T-helper 9 cell (primary cell): ENCODE measurements around the gene TBC1D14.

ENCODE experiments used
- DNase-seq: peaks from one replicate; pipeline ENCODE4 v3.0.0-alpha.2; 2020
- total RNA-seq, 2 donors: gene quantifications; one replicate each; lab custom pipeline; 2026; lab: John Stamatoyannopoulos, UW

The TBC1D14 gene, protein sequence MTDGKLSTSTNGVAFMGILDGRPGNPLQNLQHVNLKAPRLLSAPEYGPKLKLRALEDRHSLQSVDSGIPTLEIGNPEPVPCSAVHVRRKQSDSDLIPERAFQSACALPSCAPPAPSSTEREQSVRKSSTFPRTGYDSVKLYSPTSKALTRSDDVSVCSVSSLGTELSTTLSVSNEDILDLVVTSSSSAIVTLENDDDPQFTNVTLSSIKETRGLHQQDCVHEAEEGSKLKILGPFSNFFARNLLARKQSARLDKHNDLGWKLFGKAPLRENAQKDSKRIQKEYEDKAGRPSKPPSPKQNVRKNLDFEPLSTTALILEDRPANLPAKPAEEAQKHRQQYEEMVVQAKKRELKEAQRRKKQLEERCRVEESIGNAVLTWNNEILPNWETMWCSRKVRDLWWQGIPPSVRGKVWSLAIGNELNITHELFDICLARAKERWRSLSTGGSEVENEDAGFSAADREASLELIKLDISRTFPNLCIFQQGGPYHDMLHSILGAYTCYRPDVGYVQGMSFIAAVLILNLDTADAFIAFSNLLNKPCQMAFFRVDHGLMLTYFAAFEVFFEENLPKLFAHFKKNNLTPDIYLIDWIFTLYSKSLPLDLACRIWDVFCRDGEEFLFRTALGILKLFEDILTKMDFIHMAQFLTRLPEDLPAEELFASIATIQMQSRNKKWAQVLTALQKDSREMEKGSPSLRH
- 73.8 to 239 reads per million in 2 donors for total RNA-seq

DNA sequence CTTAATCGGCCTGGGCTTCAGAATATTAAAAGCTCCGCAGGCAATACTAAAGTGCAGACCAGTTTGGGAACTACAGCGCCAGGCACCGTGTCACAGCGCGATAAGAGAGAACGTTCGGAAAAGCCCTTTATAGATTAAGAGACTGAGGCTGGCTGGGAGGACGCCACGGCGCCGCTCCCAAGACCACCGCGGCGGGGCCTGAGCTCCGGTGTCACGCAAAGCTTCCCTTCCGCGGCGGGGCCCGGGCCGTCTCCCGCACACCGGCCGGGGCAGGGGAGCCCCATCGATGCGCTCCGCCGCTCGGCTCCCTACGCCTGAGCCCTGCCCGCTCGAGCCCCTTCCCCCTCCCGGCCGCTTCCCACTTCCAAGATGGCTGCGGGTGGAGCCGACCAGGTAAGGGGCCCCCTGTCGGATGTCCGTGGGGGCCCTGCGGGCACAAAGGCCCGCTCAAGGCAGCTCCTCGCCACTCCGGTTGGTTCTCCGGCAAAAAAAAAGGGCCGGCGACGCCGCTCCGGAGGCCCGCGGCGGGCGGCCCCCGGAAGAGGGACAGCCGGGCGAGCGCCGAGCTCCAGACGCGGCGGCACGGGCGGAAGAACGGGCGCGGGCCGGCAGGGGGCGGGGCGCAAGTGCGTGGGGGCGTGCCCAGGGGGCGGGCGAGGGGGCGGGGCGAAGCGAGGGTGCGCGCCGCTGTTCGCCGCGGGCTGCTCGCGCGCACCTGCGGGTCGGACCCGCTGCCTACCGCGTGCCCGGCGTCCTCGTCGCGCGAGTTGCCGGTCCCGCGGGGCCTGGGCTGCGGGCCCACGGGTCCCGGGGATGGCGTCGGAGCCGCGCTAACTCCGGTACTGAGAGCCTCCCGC is at the start of gene TBC1D14:
Gene TBC1D14, plus strand, starts transcription at position 714 of the 857 bp plus-strand sequence. CDS start 13,564 bp downstream, outside the sequence.
- DNase-seq = peak; percentile 85

DNA sequence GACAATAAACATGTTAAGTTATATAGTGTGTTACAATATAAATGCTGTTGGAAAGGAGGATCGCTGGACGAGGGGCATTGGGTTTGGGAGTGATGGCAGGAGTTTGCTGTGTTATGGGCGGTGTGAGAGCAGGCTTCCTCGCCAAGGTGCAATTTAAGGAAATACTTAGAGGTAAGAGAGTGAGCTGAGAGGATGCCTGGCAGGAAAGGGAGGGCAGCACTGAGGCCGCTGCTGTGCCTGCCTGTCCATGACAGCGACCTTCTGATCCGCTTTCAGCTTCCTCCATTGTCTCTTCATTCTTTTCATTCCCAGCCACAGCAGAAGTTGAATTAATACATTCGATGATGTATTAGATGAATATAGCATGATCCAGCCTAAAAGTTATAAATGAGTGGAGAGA is 41.2 kb upstream of the TBC1D14 start:
- DNase-seq = no peak

DNA sequence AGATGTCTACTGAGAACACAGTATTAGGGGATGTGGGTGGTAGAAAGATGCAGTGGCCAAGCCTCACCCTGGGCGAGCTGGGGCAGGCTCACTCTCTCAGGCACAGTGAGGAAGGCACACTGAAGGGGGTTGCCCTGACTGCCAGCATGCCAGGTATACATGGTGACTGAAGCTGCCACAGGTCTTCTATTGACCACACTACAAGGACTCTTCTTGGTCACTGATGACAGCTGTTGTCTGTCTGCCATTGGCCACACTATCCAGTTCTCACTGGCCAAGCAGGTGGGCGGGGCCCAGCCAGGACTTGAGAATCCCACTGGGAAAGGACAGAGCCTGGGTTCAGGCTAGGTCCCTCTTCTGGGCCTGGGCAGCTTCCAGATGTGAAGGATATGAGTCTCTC is 39.7 kb upstream of the TBC1D14 start:
- no peak for DNase-seq

DNA sequence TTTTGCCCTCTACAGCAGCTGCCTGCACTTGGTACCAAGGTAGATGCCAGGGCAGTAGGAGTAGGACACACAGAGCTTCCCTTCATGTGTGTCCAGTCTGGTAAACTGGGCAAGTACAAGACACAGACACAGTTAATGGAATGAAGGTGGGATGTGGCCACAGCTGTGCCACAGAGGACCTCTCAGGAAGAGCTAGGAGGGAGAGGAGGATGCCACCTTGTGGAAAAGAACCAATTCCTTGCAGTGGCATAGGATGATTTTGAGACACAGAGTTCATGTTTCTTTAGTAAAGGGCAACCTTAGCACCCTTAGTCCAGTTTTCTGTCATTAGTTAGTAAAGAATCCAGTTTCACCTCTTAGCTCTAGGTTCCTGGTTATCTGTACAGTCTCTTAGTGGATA is 36.3 kb upstream of the TBC1D14 start:
- DNase-seq = no peak

DNA sequence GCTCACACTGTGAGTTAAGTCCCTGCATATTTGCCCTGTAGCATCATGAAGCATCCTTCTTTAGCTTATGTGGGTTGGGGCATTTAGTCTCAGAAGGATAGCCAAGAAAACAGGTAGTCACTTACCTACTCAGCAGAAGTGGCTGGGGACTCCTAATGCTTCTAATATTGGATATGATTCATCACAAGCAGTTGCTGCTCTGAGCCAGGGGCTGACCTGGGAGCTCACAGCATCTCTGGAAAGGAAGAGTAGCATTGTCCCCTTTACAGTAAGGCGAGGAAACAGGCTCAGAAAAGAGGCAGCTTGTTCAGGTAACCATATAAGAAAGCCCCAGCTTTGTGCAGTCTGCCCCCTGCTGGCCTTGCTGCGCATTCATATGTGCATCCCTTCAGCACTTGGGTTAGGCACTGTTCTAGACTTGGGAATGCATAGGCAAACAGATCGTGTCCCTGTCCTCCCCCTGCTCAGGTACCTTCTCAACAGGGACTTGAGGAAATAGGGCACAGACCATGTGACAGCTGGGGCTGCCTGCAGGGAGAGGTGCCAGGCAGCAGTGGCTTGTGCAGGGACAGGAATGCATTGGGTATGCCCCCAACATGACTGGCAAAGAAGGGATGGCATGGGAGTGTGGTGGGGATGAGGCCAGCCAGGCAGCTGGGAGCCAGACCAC is 35.7 kb upstream of the TBC1D14 start:
- DNase-seq = peak; percentile 77

DNA sequence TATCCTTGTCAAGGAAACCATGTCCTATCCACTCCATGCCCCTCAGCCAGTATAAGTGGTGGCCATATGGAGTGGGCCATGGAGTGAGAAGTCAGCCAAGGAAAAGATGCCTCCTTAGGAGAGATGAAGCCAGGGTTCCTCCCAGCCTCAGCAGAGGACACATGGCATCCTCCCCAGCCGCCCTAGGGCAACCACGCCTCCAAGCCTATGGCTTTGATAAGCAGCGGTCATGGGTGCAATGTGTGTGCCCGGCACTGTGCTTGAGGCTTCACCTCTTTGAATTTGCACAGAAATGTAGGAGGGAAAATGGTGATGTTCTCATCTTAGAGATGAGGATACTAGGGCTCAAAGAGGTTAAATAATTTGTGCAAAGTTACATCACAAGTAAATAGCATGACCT is 34.6 kb upstream of the TBC1D14 start:
- no peak for DNase-seq

DNA sequence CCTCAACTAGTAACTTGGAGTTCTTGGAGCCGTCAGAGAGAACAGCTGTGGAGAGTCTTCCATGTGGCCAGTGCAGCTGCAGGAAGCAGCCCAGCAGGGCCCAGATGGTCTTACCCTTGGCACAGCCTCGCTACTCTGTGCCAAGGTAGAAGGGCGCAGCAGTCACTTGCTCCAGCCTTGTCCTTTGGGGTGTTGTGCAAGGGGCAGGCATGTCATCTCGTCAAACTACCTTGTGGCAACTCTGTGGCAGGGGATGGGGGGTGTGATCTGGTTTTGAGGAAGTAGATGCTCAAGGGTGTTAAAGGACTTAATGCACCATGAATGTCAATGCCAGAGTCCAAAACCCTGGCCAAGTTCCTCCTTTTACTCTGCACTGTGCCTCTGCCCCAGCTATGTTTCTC is 34.2 kb upstream of the TBC1D14 start:
- no peak for DNase-seq

DNA sequence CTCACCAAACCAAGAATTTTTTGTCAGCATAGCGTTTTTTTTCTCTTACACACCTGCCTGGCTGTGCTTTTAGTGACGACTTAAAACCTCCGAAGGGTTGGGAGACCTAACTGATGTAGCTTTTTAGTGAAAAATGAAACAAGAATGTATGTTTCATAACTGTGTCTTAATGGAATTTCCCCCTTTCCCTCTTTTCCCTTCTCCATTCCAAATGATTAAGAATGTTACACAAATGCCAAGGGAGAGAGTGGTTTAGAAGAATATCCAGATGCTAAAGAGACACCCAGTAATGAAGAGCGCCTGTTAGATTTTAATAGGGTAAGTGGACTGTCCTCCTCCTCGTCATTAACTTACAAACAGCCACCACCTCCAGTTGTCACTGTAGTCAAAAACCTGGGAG is 33.2 kb upstream of the TBC1D14 start:
- no peak for DNase-seq

DNA sequence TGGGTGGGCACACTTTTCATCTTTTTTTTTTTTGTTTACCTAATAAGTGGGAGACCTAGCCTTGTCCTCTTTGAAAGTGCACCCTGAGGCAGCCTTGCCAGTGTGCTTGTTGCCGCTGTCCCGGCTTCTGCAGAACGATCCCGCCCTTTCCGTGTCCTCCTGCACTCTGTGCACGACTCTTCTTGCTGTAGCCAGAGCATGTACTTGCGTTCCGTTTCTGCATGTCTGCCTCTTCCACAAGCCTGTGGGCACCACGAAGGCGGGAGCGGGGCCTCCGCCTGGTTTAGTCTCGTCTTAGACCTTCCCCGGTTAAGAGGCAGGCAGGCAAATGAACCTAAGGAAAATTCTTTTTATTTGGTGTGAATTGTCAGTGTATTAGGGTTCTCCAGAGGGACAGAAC is 32.6 kb upstream of the TBC1D14 start:
- no peak for DNase-seq

DNA sequence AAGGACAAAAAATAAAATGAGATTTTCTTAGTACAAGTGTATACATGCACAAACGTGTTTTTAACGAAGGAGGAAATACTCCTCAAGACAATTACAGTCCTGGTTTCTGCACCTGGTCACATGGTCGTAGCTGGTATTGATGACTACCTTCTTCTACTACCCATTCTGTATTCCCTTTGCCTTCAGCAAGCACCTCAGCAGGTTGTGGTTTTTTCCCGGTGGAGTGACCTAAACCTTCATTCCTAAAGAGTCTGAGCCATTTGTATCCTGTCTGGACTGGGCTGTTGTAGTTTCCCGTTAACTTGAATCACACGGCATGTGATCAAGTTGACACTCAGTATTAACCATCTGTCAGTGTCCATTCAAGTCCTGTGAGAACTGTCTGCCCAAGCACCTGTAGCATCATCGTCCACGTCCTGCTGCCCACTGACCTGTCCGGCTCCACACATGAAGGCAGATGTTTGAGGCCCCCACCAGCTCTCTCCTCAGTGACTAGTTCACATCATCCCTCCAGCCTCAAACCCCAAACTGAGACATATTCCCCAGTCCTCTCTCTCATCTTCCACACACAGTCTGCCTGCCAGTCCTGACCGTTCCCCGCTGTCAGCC is 31.1 kb upstream of the TBC1D14 start:
- no peak for DNase-seq

DNA sequence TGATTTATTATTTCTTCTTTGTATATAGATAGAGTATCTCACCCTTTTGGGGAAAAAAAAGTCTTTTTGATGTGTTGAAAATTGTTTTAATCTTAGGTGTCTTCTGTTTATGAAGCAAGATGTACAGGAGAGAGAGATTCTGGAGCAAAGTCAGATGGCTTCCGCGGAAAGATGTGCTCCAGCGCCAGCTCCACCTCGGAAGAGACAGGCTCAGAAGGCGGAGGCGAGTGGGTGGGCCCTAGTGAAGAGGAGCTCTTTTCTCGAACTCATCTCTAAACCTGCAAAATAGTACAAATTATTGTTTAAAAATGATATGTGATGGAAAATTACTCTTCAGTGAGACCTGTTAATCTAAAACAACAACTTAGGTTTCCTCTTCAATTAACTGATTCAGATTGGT is 28.9 kb upstream of the TBC1D14 start:
- DNase-seq = no peak

DNA sequence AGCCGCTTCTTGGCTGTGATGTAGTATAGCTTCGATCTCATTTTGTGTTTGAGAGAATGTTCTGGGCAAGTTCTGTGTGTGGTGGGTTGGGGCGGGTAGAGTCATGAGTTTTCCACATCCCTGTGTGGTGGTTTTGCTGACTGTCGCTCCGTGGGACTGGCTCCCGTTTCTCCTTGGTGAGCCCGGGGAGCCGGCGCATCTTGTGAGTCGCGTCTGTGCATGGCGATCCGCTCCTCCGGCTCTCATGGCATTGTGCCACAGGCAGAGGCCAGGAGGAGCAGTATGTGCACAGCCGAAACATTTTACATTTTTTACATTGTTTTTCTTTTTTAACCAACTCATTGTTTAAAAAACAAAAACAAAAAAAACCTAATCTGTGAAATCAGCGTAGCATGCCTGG is 27.7 kb upstream of the TBC1D14 start:
- no peak for DNase-seq

DNA sequence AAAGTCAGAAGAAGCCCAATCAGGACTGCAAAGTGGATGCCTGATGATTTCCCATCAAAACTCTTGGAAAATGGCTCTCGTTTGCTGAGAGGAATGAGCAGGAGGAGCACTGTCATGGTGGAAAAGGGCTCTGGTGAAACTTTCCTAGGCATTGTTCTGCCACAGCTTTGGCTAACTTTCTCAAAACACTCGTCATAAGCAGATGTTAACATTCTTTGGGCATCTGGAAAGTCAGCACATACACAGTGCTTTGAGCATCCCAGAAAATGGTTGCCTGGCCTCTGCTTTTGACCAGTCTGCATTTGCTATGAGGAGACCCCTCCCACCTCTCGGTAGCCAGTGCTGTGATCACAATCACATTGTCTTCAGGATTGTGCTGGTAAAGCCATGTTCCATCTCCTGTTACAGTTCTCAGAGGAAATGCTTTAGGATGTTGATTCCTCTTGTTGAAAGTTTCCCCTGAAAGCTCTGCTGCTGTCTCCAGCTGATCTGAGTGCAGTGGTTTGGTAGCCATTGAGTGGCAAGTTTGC is 25.2 kb upstream of the TBC1D14 start:
- no peak for DNase-seq

DNA sequence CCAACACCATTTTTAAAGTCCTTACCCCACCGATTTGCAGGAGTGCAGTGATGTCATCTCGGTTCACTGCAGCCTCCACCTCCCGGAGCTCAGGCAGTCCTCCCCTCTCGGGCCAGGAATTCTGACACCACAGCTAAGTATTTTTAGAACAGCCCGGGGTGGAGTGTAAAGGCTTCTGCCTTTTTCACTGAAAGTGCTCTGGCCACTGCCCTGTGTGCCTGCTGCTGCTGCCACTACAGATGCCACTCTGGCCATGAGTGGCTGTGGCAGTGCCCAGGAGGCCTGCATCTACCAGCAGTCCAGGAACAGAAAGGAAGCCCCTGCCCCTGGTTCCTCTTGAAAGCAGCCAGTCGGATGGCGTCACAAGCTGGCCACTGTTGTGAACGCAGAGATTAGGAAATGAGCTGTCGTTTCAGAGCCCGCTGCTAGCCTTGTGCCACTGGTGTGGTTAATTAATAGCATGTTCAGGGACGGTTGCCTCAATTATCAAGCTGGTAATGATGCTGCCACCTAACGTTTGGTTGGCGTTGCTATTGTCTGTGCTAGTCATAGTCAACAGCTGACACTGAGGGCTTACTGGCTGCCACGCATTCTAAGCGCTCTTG is 23.6 kb upstream of the TBC1D14 start:
- no peak for DNase-seq

DNA sequence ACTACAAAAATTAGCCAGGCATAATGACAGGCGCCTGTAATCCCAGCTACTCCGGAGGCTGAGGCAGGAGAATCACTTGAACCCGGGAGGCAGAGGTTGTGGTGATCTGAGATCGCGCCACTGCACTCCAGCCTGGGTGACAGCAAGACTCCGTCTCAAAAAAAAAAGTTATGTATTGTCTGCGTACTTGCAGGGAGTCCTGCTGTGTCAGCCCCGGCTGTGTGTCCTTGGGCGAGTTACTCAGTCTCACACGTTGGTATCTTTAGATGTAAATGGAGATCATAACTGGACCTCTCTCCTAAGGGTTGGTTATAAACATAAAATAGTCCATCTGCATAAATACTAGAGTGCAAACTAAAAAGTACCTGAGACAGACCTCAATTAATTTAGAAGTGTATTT is 22.7 kb upstream of the TBC1D14 start:
- DNase-seq = no peak

DNA sequence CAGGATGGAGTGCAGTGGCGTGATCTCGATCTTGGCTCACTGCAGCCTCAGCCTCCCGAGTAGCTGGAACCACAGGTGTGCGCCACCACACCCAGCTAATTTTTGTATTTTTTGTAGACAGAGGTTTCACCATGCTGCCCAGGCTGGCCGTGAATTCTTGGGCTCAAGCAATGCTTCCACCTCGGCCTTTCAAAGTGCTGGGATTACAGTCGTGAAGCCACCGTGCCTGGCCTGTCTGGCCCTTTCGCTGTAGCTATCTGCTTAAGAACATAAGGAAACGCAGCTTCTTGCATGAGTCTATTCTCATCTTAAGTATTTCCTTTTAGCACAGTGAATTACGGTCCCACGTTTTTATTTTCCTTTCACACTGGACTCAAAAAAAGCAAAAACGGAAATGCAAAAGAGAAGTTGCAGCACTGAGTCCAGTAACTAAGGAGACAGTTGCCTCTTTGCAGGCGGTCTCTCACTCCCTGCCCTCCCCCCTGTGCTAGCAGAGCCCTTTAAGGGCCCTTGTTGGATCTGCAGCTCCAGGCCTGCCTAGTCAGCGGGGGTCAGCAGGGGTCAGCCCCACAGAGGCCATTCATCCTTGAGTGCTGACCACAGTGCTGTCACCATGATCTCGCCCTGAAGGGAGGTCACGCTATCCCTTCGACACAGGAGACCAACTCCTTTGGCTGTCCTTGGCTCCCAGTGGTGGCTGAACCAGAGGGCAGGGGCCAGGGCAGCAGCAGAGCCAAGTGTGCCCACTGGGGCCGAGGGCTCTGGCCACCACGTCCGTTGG is 21.8 kb upstream of the TBC1D14 start:
- DNase-seq = no peak

DNA sequence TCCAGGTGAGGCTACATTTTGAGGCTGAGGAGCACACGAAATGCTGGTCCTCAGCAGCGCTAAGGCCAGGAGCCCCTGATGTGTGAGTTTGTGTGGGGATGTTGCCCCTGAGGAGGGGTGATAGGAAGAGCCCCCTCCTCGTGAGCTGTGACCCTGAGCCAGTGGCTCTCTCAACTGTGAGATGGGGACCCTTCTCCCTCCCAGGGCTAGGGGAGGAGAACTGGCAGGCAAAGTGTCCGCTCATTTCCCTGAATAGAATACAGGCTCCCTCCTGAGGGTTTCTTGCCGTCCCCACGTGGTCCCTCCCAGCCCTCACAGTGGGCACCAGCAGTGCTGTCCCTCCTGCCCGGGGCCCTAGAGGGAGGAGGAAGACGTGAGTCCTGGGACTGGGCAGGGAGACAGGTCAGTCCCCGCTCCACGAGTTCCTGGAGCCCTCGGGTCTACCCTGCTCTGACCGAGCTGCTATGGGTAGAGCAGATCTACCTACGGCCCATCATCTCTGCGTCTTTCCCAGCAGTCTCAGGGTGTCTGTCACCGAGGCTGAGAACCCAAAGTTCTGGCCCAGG is 21.0 kb upstream of the TBC1D14 start:
- DNase-seq = no peak

DNA sequence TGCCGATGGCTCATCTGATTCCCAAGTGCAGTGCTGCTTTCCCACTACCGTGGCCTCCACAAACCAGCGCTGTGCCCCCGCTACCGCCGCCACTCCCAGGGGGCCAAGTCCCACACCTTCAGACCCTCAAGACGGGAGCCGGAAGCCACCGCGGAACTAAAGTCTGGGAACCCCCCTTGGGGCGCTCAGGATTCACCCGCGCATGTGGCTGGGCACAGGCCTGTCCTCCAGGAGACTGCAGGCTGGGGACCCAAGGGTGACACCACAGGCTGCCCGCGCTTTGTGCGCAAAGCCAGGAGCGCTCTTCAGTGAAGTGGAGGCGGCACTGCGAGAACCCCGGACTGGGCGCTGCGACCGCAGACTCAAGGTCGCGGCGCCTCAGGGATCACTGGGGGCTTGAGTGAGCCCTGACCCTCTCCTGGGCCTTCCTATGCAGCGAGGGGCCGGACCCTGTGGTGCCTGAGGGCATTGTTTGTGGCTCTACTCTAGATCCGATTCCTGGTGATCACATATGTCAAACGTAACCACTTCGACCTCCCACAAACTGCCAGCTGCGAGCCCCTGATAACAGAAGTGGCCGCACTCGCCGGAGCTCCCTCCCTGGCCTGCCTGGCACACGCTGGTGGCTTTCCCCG is 20.4 kb upstream of the TBC1D14 start:
- no peak for DNase-seq

DNA sequence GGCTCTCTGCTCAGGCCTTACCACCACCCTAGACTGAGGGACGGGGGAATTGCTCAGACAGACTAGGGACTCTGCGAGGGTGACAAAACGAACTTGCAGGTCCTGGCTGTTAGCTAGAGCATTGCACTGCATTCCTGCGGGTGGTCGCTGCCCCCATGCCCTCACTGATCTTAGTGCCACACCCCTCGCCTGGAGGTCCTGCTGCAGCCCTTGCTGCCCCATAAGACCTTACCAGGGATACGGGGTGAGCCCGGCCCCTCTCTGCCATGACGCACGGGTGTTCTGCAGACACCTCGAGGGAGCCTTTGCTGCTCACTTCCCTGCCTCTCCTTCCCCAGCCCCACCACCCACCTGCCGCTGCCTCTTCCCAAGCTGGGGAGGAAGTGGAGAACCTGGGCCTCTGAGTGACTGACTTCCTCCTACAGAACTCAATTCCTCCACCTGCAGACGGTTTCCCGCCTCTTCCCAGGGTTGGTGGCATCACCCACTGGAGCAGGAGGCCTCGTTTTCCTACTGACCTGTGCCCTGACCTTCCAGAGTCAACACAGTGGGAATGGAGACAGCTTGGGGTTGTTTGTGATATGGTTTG is 19.8 kb upstream of the TBC1D14 start:
- no peak for DNase-seq

DNA sequence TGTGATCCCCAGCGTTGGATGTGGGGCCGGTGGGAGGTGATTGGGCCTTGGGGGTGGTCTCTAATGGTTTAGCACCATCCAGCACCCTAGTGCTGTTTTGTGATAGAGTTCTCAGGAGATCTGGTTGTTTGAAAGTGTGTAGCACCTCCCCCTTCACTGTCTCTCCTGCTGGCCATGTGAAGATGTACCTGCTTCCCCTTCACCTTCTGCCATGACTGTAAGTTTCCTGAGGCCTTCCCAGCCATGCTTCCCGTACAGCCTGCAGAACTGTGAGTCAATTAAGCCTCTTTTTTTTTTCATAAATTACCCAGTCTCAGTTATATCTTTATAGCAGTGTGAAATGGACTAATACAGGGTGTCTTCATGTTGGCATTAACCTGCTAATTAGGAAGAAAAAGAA is 19.3 kb upstream of the TBC1D14 start:
- DNase-seq = no peak
